Articular chondrocyte of knee joint (primary cell): ENCODE data around the gene CSPG5. TPM values are rescaled to one million over a fixed set of nuclear protein-coding genes. Genes with fewer than 3 reads are reported as not detected.

Source experiments
- small RNA-seq: library from RNA; depleted of rRNA; stranded (forward); fragments of <200 nt; gene quantifications from one replicate; pipeline ENCODE3, GENCODE V24; 2012
- total RNA-seq: library from RNA; depleted of rRNA; stranded (reverse); fragments of >200 nt; gene quantifications from 2 replicates; pipeline ENCODE4 v1.2.3, GENCODE V29; 2012

CSPG5 gene
- 0.11 and 0.13 TPM in 2 replicates for total RNA-seq

GRCh38 chr3:47578691-47579632 lies at the start of gene CSPG5:
Gene CSPG5, minus strand, starts transcription at chr3:47578865. Its CDS starts 172 bp downstream, at chr3:47578693.

GRCh38 chr3:47513125-47513929 lies 65.3 kb downstream of the CSPG5 start, which contains the start of gene ELP6:
Gene ELP6, minus strand, starts transcription at chr3:47513712. Its CDS starts 122 bp downstream, at chr3:47513590.

Small RNA genes within 50 kb of the gene (small RNA-seq; reads per million reads assigned to genes)
- gene RN7SL870P: not detected

Other genes with a start within 250 kb of the CSPG5 start
- 12.9 and 21.7 TPM in 2 replicates for gene PTPN23, start 197.8 kb downstream of the CSPG5 start, total RNA-seq
- gene SCAP, start 102.9 kb downstream of the CSPG5 start, total RNA-seq: 31.9 and 50.5 TPM in 2 replicates
- gene ELP6, start 65.2 kb downstream of the CSPG5 start, total RNA-seq: 19.7 and 23.8 TPM in 2 replicates
- gene SMARCC1, start 203.0 kb upstream of the CSPG5 start, total RNA-seq: 37.2 and 41.7 TPM in 2 replicates
- gene DHX30, start 224.3 kb upstream of the CSPG5 start, total RNA-seq: 43.0 and 44.0 TPM in 2 replicates